Panc1 (cell line): ENCODE measurements around the gene RBM47. TPM values are rescaled to one million over a fixed set of nuclear protein-coding genes. Genes with fewer than 3 reads are reported as not detected.

Source experiments
- ATAC-seq: fragments of 200-7000 bp; cut with Tn5 transposase; 2 replicates; pipeline ENCODE4 v1.9.1; 2020; ENCODE audit warnings: mild to moderate bottlenecking, moderate library complexity
- BruUV-seq: library from RNA; stranded (reverse); fragments of 400-500 nt; replicated peaks from 2 replicates; lab custom pipeline; 2021; lab: Mats Ljungman, UMichigan
- CTCF ChIA-PET: fragments of 300-600 bp; sonication (Branson Sonifier 250); formaldehyde crosslinking; loops from one replicate; lab custom pipeline; 2022; ENCODE audit warnings: antibody characterized with exemption; lab: Charles Lee
- POLR2A ChIA-PET: fragments of 300-600 bp; sonication (Branson Sonifier 250); formaldehyde crosslinking; loops from one replicate; lab custom pipeline; 2022; ENCODE audit warnings: antibody characterized with exemption; lab: Charles Lee
- DNase-seq: peaks from one replicate; pipeline ENCODE4 v3.0.0-alpha.2; 2010; ENCODE audit warnings: low read depth, low spot score
- H3K27ac ChIP-seq: 2 replicates; pipeline ENCODE4 v1.5.1; 2011; ENCODE audit warnings: mild to moderate bottlenecking, low read length, inconsistent platforms
- H3K27me3 ChIP-seq: fragments of 200-500 bp; sonication (Bioruptor generic); 2 replicates; pipeline ENCODE4 v1.6.0; 2014; ENCODE audit warnings: low read length, inconsistent platforms; ENCODE audit not compliant: control insufficient read depth, insufficient read depth
- H3K36me3 ChIP-seq: fragments of 200-500 bp; sonication (Bioruptor generic); 2 replicates; pipeline ENCODE4 v1.5.1; 2014; ENCODE audit warnings: inconsistent platforms, mild to moderate bottlenecking, low read length, moderate library complexity; ENCODE audit not compliant: control insufficient read depth, insufficient read depth
- H3K4me1 ChIP-seq: 2 replicates; pipeline ENCODE4 v1.5.1; 2011; ENCODE audit warnings: inconsistent platforms, mild to moderate bottlenecking, low read length, moderate library complexity; ENCODE audit not compliant: control insufficient read depth, insufficient read depth
- H3K4me3 ChIP-seq, 2 experiments: 2 replicates each; pipeline ENCODE4 v1.5.1; 2011 to 2012; ENCODE audit warnings: low read depth in 2 of 2, low read length in 2 of 2, mild to moderate bottlenecking in 2 of 2, inconsistent platforms in 1 of 2, moderate library complexity in 1 of 2
- H3K9me3 ChIP-seq: fragments of 200-500 bp; sonication (Bioruptor generic); 2 replicates; pipeline ENCODE4 v1.5.1; 2014; ENCODE audit warnings: low read depth, mild to moderate bottlenecking, inconsistent platforms, low read length, moderate library complexity; ENCODE audit not compliant: control insufficient read depth, insufficient read depth
- POLR2AphosphoS5 ChIP-seq: IDR thresholded peaks from 2 replicates; pipeline ENCODE4 v1.6.1; 2012; ENCODE audit warnings: mild to moderate bottlenecking, low read depth, low read length, moderate library complexity
- SIN3A ChIP-seq: IDR thresholded peaks from 2 replicates; pipeline ENCODE4 v1.6.1; 2012; ENCODE audit warnings: low read depth, mild to moderate bottlenecking, low read length, moderate library complexity, borderline replicate concordance; ENCODE audit not compliant: insufficient read depth
- TCF7L2 ChIP-seq: IDR thresholded peaks from 2 replicates; pipeline ENCODE4 v1.6.1; 2011; ENCODE audit warnings: mild to moderate bottlenecking, low read depth, low read length, inconsistent platforms
- in situ Hi-C: cut with HindIII; loops from 2 replicates; pipeline ENCODE4 v1.10.0; 2016; ENCODE audit warnings: low sequenced_read_pairs, low pct_unique_long_range_greater_than_20kb
- intact Hi-C: fragments of 100-400 bp; cut with micrococcal nuclease; formaldehyde crosslinking; loops from one replicate; pipeline ENCODE4 v1.10.0; 2022; ENCODE audit not compliant: unreplicated experiment
- total RNA-seq: library from RNA; stranded (reverse); gene quantifications from one replicate; pipeline ENCODE4 v1.2.1, GENCODE V29; 2021; ENCODE audit not compliant: unreplicated experiment
- TF ChIP-seq, protein P1 (sequence below): fragments of 450-650 bp; IDR thresholded peaks from 2 replicates; pipeline ENCODE4 v1.5.1; 2017; ENCODE audit warnings: mild to moderate bottlenecking
- TF ChIP-seq, protein P2 (sequence below), 2 experiments: IDR thresholded peaks; 2 replicates each; pipeline ENCODE4 v1.6.1; 2011 to 2012; ENCODE audit warnings: low read depth in 2 of 2, control low read depth in 1 of 2, low read length in 1 of 2, mild to moderate bottlenecking in 1 of 2, moderate library complexity in 1 of 2; ENCODE audit not compliant: insufficient read depth in 1 of 2

RBM47 gene
- total RNA-seq, 1 experiment from 2014 or later: 2.0 TPM

DNA sequence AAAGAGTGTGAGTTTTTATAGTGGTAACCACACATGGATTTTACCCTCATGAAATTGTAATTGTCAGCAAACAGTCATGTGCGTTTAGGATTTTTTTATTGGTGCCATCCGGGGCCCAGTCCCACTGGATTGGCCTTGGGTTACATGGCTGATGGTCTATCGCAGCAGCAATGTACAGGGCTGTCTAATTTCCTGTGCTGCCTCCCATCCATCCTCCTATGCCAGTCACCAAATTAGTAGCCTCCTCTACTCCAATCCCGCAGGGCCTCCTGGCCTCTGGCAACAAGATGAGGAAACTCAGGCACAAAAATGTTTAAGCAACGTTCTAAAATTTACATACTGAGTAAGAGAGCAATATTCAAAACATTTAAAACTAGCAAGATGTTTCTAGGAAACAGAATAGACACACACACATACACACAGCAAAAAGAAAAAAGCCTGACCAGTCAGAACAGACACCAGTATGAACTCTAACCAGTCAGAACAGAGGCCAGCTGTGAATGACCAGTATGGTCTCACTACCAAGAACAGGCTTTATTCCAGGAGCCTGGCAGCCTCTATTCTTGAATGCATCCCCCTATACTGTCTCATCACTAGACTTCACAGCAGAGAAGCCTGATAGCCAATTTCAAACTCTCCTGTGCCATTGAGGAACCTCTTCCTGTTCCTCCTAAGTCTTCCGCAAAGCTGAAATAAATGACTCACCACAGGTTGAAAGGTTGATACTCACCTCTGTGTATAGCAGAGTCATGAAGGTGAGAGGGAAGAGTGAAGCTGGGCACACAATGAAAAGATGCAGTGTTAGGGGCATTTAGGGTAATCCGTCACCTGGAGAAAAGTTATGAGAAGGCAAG lies 251.9 kb downstream of the RBM47 start:
- POLR2A ChIA-PET: no interaction called here
- BruUV-seq: no TSS peak
- Histone ChIP-seq H3K36me3 (no peaks in the 10 kb centered on the region), H3K4me3 (no peak overlapping the region), H3K4me1 (no peaks in the 10 kb centered on the region), H3K9me3 (no peaks in the 10 kb centered on the region), H3K27ac (no peak overlapping the region), H3K27me3 (no peaks in the 10 kb centered on the region)
- in situ Hi-C loops: no loop called here
- TF ChIP-seq POLR2AphosphoS5: no peak
- no peak for TF ChIP-seq SIN3A
- TF ChIP-seq, protein P1, sequence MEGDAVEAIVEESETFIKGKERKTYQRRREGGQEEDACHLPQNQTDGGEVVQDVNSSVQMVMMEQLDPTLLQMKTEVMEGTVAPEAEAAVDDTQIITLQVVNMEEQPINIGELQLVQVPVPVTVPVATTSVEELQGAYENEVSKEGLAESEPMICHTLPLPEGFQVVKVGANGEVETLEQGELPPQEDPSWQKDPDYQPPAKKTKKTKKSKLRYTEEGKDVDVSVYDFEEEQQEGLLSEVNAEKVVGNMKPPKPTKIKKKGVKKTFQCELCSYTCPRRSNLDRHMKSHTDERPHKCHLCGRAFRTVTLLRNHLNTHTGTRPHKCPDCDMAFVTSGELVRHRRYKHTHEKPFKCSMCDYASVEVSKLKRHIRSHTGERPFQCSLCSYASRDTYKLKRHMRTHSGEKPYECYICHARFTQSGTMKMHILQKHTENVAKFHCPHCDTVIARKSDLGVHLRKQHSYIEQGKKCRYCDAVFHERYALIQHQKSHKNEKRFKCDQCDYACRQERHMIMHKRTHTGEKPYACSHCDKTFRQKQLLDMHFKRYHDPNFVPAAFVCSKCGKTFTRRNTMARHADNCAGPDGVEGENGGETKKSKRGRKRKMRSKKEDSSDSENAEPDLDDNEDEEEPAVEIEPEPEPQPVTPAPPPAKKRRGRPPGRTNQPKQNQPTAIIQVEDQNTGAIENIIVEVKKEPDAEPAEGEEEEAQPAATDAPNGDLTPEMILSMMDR: no peak
- TF ChIP-seq, protein P2, sequence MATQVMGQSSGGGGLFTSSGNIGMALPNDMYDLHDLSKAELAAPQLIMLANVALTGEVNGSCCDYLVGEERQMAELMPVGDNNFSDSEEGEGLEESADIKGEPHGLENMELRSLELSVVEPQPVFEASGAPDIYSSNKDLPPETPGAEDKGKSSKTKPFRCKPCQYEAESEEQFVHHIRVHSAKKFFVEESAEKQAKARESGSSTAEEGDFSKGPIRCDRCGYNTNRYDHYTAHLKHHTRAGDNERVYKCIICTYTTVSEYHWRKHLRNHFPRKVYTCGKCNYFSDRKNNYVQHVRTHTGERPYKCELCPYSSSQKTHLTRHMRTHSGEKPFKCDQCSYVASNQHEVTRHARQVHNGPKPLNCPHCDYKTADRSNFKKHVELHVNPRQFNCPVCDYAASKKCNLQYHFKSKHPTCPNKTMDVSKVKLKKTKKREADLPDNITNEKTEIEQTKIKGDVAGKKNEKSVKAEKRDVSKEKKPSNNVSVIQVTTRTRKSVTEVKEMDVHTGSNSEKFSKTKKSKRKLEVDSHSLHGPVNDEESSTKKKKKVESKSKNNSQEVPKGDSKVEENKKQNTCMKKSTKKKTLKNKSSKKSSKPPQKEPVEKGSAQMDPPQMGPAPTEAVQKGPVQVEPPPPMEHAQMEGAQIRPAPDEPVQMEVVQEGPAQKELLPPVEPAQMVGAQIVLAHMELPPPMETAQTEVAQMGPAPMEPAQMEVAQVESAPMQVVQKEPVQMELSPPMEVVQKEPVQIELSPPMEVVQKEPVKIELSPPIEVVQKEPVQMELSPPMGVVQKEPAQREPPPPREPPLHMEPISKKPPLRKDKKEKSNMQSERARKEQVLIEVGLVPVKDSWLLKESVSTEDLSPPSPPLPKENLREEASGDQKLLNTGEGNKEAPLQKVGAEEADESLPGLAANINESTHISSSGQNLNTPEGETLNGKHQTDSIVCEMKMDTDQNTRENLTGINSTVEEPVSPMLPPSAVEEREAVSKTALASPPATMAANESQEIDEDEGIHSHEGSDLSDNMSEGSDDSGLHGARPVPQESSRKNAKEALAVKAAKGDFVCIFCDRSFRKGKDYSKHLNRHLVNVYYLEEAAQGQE (IDR thresholded peaks at IDR 0.05; ENCODE audit: insufficient read depth in 1 of 2, low read depth in 2 of 2, low read length in 1 of 2): no peak
- TF ChIP-seq TCF7L2: no peak
- ATAC-seq: no peak
- CTCF ChIA-PET: no interaction called here
- intact Hi-C loops: no loop called here
- DNase-seq: no peak

- no TSS peak for BruUV-seq
- DNase-seq (no peak), ATAC-seq (no peak)
- TF ChIP-seq POLR2AphosphoS5: no peak
- TF ChIP-seq, protein P2 (IDR thresholded peaks at IDR 0.05; ENCODE audit: insufficient read depth in 1 of 2, low read depth in 2 of 2, low read length in 1 of 2): no peak
- TF ChIP-seq, protein P1: no peak
- no peaks in the 10 kb centered on the region for H3K36me3 ChIP-seq
- H3K9me3 ChIP-seq: no peaks in the 10 kb centered on the region
- no peaks in the 10 kb centered on the region for H3K27me3 ChIP-seq
- ChIA-PET POLR2A (no interaction called here), CTCF (no interaction called here)
- H3K4me3 ChIP-seq: no peak overlapping the region
- in situ Hi-C loops: no loop called here
- intact Hi-C loops: no loop called here
- H3K27ac ChIP-seq: no peak overlapping the region
- no peaks in the 10 kb centered on the region for H3K4me1 ChIP-seq
Measured at GRCh38 chr4:40375620-40376019, 254.0 kb downstream of the RBM47 start.
